PC-9 (cell line): ENCODE results near the gene MAGEB4.

Source experiments
- CTCF ChIP-seq: fragments of 200-600 bp; sonication (generic); conservative IDR thresholded peaks from 2 replicates; pipeline ENCODE4 v1.6.1; 2017; ENCODE audit warnings: mixed run types, antibody characterized with exemption, mild to moderate bottlenecking, moderate library complexity
- EZH2 ChIP-seq: fragments of 200-600 bp; sonication (generic); IDR thresholded peaks from 2 replicates; pipeline ENCODE4 v1.8.0; 2017; ENCODE audit warnings: antibody characterized with exemption, low read depth

GRCh38 chrX:30230395-30230794 is 11.4 kb upstream of the MAGEB4 start, which contains the start of gene MAGEB3:
- no peak for TF ChIP-seq CTCF
- TF ChIP-seq EZH2 = no peak
